Psoas muscle (tissue), 8 donors: Measurements from ENCODE around the gene PCDHGA7. TPM values are rescaled to one million over a fixed set of nuclear protein-coding genes. Genes with fewer than 3 reads are reported as not detected.
A peak's percentile ranks its signal among the peaks of the same experiment; 100 is the strongest.

Experiments
- ATAC-seq, 4 donors: fragments of 200-7000 bp; cut with Tn5 transposase; one replicate each; pipeline ENCODE4 v1.9.1; 2020; ENCODE audit warnings: moderate library complexity in 3 of 4, mild to moderate bottlenecking in 2 of 4
- DNase-seq, 2 donors: peaks; one replicate each; pipeline ENCODE4 v3.0.0-alpha.2; 2020
- H3K27ac ChIP-seq: fragments of 200-600 bp; one replicate; pipeline ENCODE4 v1.8.0; 2022
- H3K27me3 ChIP-seq, 3 donors: fragments of 200-600 bp in 1 of 3; one replicate each; pipeline versions ENCODE4 v1.6.1 to v1.8.0; 2013 to 2022; ENCODE audit warnings: low read length in 2 of 3, mild to moderate bottlenecking in 2 of 3, moderate library complexity in 1 of 3; ENCODE audit not compliant: insufficient read depth in 3 of 3
- H3K36me3 ChIP-seq, 2 donors: fragments of 200-600 bp in 1 of 2; one replicate each; pipeline versions ENCODE4 v1.6.1 to v1.8.0; 2013 to 2022; ENCODE audit warnings: low read depth in 1 of 2, mild to moderate bottlenecking in 1 of 2, moderate library complexity in 1 of 2; ENCODE audit not compliant: insufficient read depth in 1 of 2
- H3K4me1 ChIP-seq: fragments of 200-600 bp; one replicate; pipeline ENCODE4 v1.8.0; 2022
- H3K4me3 ChIP-seq: fragments of 200-600 bp; one replicate; pipeline ENCODE4 v1.8.0; 2022; ENCODE audit warnings: mild to moderate bottlenecking
- H3K9me3 ChIP-seq: fragments of 200-600 bp; one replicate; pipeline ENCODE4 v1.8.0; 2022
- CTCF ChIP-seq: fragments of 200-600 bp; IDR thresholded peaks from one replicate; pipeline ENCODE4 v1.8.0; 2022; ENCODE audit warnings: antibody characterized with exemption
- WGBS, 3 donors: extraction: QIAGEN DNeasy Blood & Tissue Kit; methylation state at CpG; one replicate each; pipeline versions ENCODE4 v1.1.6 to v1.1.7; 2013; 5-methylcytosine and 5-hydroxymethylcytosine counted together
- intact Hi-C, 2 donors: fragments of 100-400 bp; cut with DNase I; formaldehyde crosslinking; loops; one replicate each; pipeline versions ENCODE4 v1.11.0 to v1.14.2; 2022
- polyA plus RNA-seq, 3 donors: library from polyadenylated mRNA; stranded (reverse); fragments of 200-250 nt; gene quantifications; one replicate each; pipeline ENCODE4 v1.2.3, GENCODE V29; 2013
- total RNA-seq, 4 donors: library from RNA; stranded (reverse); fragmentation: NEBNext Ultra II Directional in 2 of 4; extraction: Animal tissue kit (Norgen Biotek cat#: 25700) in 2 of 4; gene quantifications; one replicate each; pipeline versions ENCODE4 v1.2.1 to v1.2.4, GENCODE V29; 2021 to 2023
- donor health status: healthy with polysubstance abuse.
- donor health status: DM: no; HTN: no; CAD: no; lungs with moderate emphysema.
- donor health status: Bipolar disorder and iron deficiency.
- donor health status: healthy.
- donor health status: DM: yes; HTN: yes; CAD: no.
- donor health status: DM: no; HTN: no; CAD: no.
- donor health status: DM: no; HTN: no; CAD: no.
- donor health status: DM: yes; HTN: yes; CAD: no.

Gene PCDHGA7
- total and polyA plus RNA-seq, 7 donors = 0.07 to 2.2 (median 0.97) TPM

DNA sequence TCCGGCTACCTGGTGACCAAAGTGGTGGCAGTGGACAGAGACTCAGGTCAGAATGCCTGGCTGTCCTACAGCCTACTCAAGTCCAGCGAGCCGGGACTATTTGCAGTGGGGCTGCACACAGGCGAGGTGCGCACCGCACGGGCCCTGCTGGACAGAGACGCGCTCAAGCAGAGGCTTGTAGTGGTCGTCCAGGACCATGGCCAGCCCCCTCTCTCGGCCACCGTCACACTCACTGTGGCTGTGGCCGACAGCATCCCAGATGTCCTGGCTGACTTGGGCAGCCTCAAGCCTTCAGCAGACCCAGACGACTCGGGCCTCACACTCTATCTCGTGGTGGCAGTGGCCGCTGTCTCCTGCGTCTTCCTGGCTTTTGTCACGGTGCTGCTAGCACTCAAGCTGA, 25.6 kb upstream of the PCDHGA7 start:
- H3K36me3 ChIP-seq = no peaks in the 10 kb centered on the region
- WGBS, 3 donors = 39 to 60% (median 52%) methylated on average over 19 of the region's 19 CpGs
- peaks cover 23% of the 10 kb centered on the region for H3K9me3 ChIP-seq
- DNase-seq (peak in 1 of 2 donors; percentile 35), ATAC-seq (peak in 1 of 4 donors; percentile 25)
- no peak for TF ChIP-seq CTCF
- intact Hi-C loops = no loop called here
- no peak overlapping the region for H3K4me3 ChIP-seq
- H3K27me3 ChIP-seq = peaks cover 0 to 62% (median 17%) of the 10 kb centered on the region in 3 donors
- H3K27ac ChIP-seq = no peak overlapping the region
- no peaks in the 10 kb centered on the region for H3K4me1 ChIP-seq

- Histone ChIP-seq H3K27ac (no peak within 1 kb of the TSS), H3K36me3 (no peaks in the 10 kb centered on the region), H3K4me1 (no peaks in the 10 kb centered on the region), H3K4me3 (peak within 1 kb of the TSS; percentile 52), H3K9me3 (peaks cover 35% of the 10 kb centered on the region), H3K27me3 (peaks cover 0 to 77% (median 16%) of the 10 kb centered on the region in 3 donors)
- peak; percentile 38 for TF ChIP-seq CTCF
- 14 to 25% (median 17%) methylated on average over 24 of the region's 24 CpGs for WGBS, 3 donors
- ATAC-seq = peak in 3 of 4 donors; percentile 37 to 72 (median 62)
- DNase-seq = no peak
- intact Hi-C loops = no loop called here
Observed at GRCh38 chr5:141359790-141360426, 22.6 kb upstream of the PCDHGA7 start, which contains the start of gene PCDHGB2. Gene PCDHGB2, plus strand, starts transcription at chr5:141359994. Its CDS starts 142 bp downstream, at chr5:141360136.

GRCh38 chr5:141360685-141361084, 21.9 kb upstream of the PCDHGA7 start:
- Histone ChIP-seq H3K9me3 (peaks cover 34% of the 10 kb centered on the region), H3K27me3 (peaks cover 0 to 80% (median 18%) of the 10 kb centered on the region in 3 donors), H3K27ac (no peak overlapping the region), H3K36me3 (no peaks in the 10 kb centered on the region), H3K4me1 (no peaks in the 10 kb centered on the region), H3K4me3 (peak overlapping the region; percentile 52)
- ATAC-seq = no peak
- DNase-seq = no peak
- TF ChIP-seq CTCF = no peak
- WGBS, 3 donors = 34 to 44% (median 41%) methylated on average over 15 of the region's 15 CpGs
- intact Hi-C loops = no loop called here

GRCh38 chr5:141362719-141363118, 19.8 kb upstream of the PCDHGA7 start:
- H3K4me3 ChIP-seq = no peak overlapping the region
- H3K27ac ChIP-seq = no peak overlapping the region
- H3K27me3 ChIP-seq = peaks cover 0 to 86% (median 19%) of the 10 kb centered on the region in 3 donors
- H3K36me3 ChIP-seq = no peaks in the 10 kb centered on the region
- no peaks in the 10 kb centered on the region for H3K4me1 ChIP-seq
- no peak for TF ChIP-seq CTCF
- intact Hi-C loops = no loop called here
- peaks cover 30% of the 10 kb centered on the region for H3K9me3 ChIP-seq
- ATAC-seq (no peak), DNase-seq (no peak)
